K562 (cell line): ENCODE measurements around the gene PLCB3. TPM values are rescaled to one million over a fixed set of nuclear protein-coding genes. Genes with fewer than 3 reads are reported as not detected.

Experiments
- CLOCK ChIP-seq: fragments of 250-450 bp; sonication (Bioruptor Pico); IDR thresholded peaks from 2 replicates; pipeline ENCODE4 v1.4.0; 2020; ENCODE audit warnings: mild to moderate bottlenecking, moderate library complexity, borderline replicate concordance
- E2F5 ChIP-seq: sonication (generic); formaldehyde crosslinking; IDR thresholded peaks from 2 replicates; pipeline ENCODE4 v1.8.0; 2022; ENCODE audit warnings: mild to moderate bottlenecking, missing genetic modification reagents
- ELF2 ChIP-seq: fragments of 250-450 bp; sonication (Bioruptor Pico); IDR thresholded peaks from 2 replicates; pipeline ENCODE4 v1.5.0; 2021; ENCODE audit warnings: mild to moderate bottlenecking
- EZH2 ChIP-seq: IDR thresholded peaks from 2 replicates; pipeline ENCODE4 v1.6.1; 2012; ENCODE audit warnings: low read depth, mild to moderate bottlenecking, inconsistent platforms, low read length, borderline replicate concordance
- HDAC2 ChIP-seq: fragments of 450-650 bp; IDR thresholded peaks from 2 replicates; pipeline ENCODE4 v1.6.1; 2016; ENCODE audit warnings: mild to moderate bottlenecking
- HLTF ChIP-seq: fragments of 450-650 bp; IDR thresholded peaks from 2 replicates; pipeline ENCODE4 v1.6.1; 2016
- MBD1 ChIP-seq: fragments of 250-450 bp; sonication (Bioruptor Pico); IDR thresholded peaks from 2 replicates; pipeline ENCODE4 v1.8.0; 2022; ENCODE audit warnings: inconsistent platforms
- ZBED1 ChIP-seq: IDR thresholded peaks from 2 replicates; pipeline ENCODE4 v1.6.1; 2014
- ZNF12 ChIP-seq: sonication (generic); formaldehyde crosslinking; IDR thresholded peaks from 2 replicates; pipeline ENCODE4 v1.4.0; 2020; ENCODE audit warnings: mild to moderate bottlenecking, missing genetic modification reagents
- ZNF24 ChIP-seq: fragments of 450-650 bp; IDR thresholded peaks from 2 replicates; pipeline ENCODE4 v1.6.1; 2016
- ZNF280A ChIP-seq: fragments of 450-650 bp; IDR thresholded peaks from 2 replicates; pipeline ENCODE4 v1.6.1; 2018; ENCODE audit warnings: mild to moderate bottlenecking, low read depth; ENCODE audit not compliant: partially characterized antibody
- ZNF75A ChIP-seq: fragments of 450-650 bp; formaldehyde crosslinking; IDR thresholded peaks from 2 replicates; pipeline ENCODE4 v1.4.0; 2020; ENCODE audit warnings: mild to moderate bottlenecking
- polyA plus RNA-seq, 8 experiments: library from polyadenylated mRNA; depleted of rRNA in 4 of 8; stranded (reverse) in 5 of 8; unstranded in 3 of 8; fragments of >200 nt; fragmentation: Nextera tagmentation in 2 of 8; fragmentation: Illumina TruSeq in 1 of 8; extraction: Ambion mirVana in 2 of 8; extraction: Trizol in 1 of 8; gene quantifications; 2 replicates each; pipeline versions ENCODE4 v1.2.1 to v1.2.3, GENCODE V29; 2011 to 2014; ENCODE audit warnings: inconsistent platforms in 1 of 8, missing spikeins in 1 of 8
- total RNA-seq, 7 experiments: library from RNA; depleted of rRNA in 6 of 7; stranded (reverse); fragments of >200 nt in 6 of 7; fragmentation: Illumina TruSeq in 2 of 7; extraction: Trizol in 2 of 7; gene quantifications; 2 replicates each; pipeline versions ENCODE4 v1.2.1 to v1.2.3, GENCODE V29; 2011 to 2021; ENCODE audit warnings: low replicate concordance in 1 of 7

PLCB3 gene
- total and polyA plus RNA-seq, 9 of the 15 experiments (the other 6 are each of a cell fraction or from before 2014, with no cell fraction given), result 0.31 to 44.8 (median 14.6) TPM

GRCh38 chr11:64233913-64234586, 17.3 kb upstream of the PLCB3 start, which contains the start of gene VEGFB (continued):
- TF ChIP-seq ZBED1 (no peak), ZNF12 (no peak), ZNF280A (no peak), HLTF (no peak), ZNF75A (no peak), HDAC2 (no peak), E2F5 (CRISPR knock-in tag) (no peak), ELF2 (CRISPR knock-in tag) (no peak), CLOCK (CRISPR knock-in tag) (no peak), ZNF24 (no peak), MBD1 (CRISPR knock-in tag) (no peak), EZH2 (no peak)
